Right cardiac atrium (tissue), 5 donors: ENCODE results near the gene SHISAL2B. TPM values are rescaled to one million over a fixed set of nuclear protein-coding genes. Genes with fewer than 3 reads are reported as not detected.
"Not testable (repeated sequence)": the region's sequence is repeated elsewhere in the genome, so short reads cannot be mapped to it uniquely, and the experiment has no call there.

Source experiments
- ATAC-seq, 2 donors: fragments of 200-7000 bp; cut with Tn5 transposase; one replicate each; pipeline versions ENCODE4 v1.8.0 to v1.9.1; 2020; ENCODE audit warnings: moderate library complexity in 2 of 2, mild to moderate bottlenecking in 1 of 2
- DNase-seq, 3 donors: peaks; one replicate each; pipeline ENCODE4 v3.0.0-alpha.2; 2020
- H3K27ac ChIP-seq: one replicate; pipeline ENCODE4 v1.5.1; 2013; ENCODE audit warnings: mild to moderate bottlenecking, low read length, control low read depth, moderate library complexity
- H3K27me3 ChIP-seq: one replicate; pipeline ENCODE4 v1.6.1; 2013; ENCODE audit not compliant: control insufficient read depth, insufficient read depth
- H3K4me1 ChIP-seq: one replicate; pipeline ENCODE4 v1.6.1; 2013; ENCODE audit warnings: low read length; ENCODE audit not compliant: control insufficient read depth, insufficient read depth
- H3K4me3 ChIP-seq: one replicate; pipeline ENCODE4 v1.5.1; 2013; ENCODE audit warnings: low read length, control low read depth
- H3K9me3 ChIP-seq: one replicate; pipeline ENCODE4 v1.6.1; 2013; ENCODE audit warnings: low read length; ENCODE audit not compliant: control insufficient read depth
- WGBS: extraction: QIAGEN DNeasy Blood & Tissue Kit; methylation state at CpG from one replicate; pipeline ENCODE4 v1.1.7; 2013; 5-methylcytosine and 5-hydroxymethylcytosine counted together
- intact Hi-C, 4 donors: fragments of 100-400 bp; cut with DNase I; formaldehyde crosslinking; loops; one replicate each; pipeline versions ENCODE4 v1.11.0 to v1.14.0; 2022 to 2023
- long read RNA-seq, 4 donors: library from polyadenylated mRNA; unstranded; transcript quantifications; one replicate each; pipeline ENCODE4 v2.0.0, GENCODE V29; 2020 to 2021
- polyA plus RNA-seq: library from polyadenylated mRNA; stranded (reverse); fragments of 200-250 nt; gene quantifications from one replicate; pipeline ENCODE4 v1.2.3, GENCODE V29; 2013
- total RNA-seq, 4 donors: library from RNA; stranded (reverse); fragmentation: NEBNext Ultra II Directional; extraction: Animal tissue kit (Norgen Biotek cat#: 25700); gene quantifications; one replicate each; pipeline ENCODE4 v1.2.1, GENCODE V29; 2021
- donor health status: healthy with polysubstance abuse.
- donor health status: DM: no; HTN: yes; CAD: no.
- donor health status: DM: no; HTN: no; CAD: no.
- donor health status: DM: no; HTN: yes; CAD: no; lungs with severe emphysema.
- donor health status: DM: yes; HTN: yes; CAD: no.

SHISAL2B gene
- total RNA-seq (not detected), polyA plus RNA-seq (not detected)
- long read RNA-seq, donor 1 = 0 reads
- long read RNA-seq, donor 2 = 0 reads
- long read RNA-seq, donor 3 = 0 reads
- long read RNA-seq, donor 4 = 0 reads

DNA sequence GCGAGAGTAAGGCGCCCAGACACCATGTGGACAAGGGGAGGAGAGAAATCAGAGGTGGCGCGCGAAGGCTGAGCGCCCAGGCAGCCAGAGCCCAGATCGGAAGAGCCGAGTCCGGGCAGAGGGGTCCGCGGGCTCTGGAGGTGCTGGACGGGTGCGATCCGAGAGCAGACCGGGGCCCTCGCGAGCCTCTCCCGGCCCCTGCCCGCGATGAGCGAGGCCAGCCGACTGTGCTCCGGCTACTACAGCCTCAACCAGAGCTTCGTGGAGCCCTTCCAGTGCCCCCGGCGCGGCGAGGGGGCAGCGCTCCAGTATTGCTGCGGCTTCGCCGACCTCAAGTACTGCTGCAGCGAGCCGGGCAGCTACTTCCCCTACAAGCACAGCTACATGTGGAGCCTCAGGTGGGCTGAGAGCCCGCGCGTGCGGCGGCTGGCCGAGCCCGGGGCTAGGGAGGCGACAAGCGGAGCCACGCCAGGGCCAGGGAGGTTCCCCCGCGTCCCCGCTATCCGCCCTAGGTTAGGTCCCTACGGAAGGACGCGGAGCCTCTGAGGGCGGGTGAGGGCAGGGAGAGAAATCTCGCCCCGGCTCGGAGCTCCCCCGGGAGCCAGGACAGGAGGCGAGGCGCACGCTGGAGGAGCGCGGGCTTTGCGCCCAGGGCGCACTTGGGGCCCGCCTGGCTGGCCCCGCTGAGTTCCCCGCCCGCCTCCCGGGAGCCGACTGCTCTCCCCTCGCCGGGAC lies at the start of gene SHISAL2B:
TSS of gene SHISAL2B (plus strand) at position 87 of the 735 bp plus-strand sequence. CDS start at position 208, 121 bp downstream.
- under 1% methylated on average over 71 of the region's 71 CpGs for WGBS
- Histone ChIP-seq H3K4me3 (peak within 1 kb of the TSS; percentile 30), H3K27me3 (no peaks in the 10 kb centered on the region), H3K27ac (no peak within 1 kb of the TSS), H3K9me3 (no peaks in the 10 kb centered on the region), H3K4me1 (no peaks in the 10 kb centered on the region)
- peak; percentile 24 to 41 for ATAC-seq
- intact Hi-C loops = no loop called here
- peak in 1 of 3 donors; percentile 42 for DNase-seq

DNA sequence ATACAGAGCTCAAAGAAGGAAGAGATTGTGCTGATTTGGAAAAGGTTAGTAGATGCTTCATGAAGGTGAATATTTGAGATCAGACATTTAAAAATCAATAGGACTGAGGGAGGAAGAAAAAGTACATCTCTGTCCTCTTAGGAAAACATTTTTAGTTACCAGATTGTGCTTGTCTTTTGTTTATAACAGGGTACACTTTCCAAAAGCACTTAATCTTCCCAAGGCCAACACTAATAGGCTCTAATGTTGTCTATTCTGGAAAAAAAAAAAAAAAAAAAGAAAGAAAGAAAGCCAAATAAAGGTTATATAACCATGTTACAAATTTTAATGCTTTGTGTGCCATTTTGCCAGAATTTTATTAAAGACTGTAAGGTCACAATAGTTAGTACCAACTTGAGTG lies 45.5 kb upstream of the SHISAL2B start:
- no peak for DNase-seq
- Histone ChIP-seq H3K9me3 (no peaks in the 10 kb centered on the region), H3K4me1 (no peaks in the 10 kb centered on the region), H3K4me3 (no peak overlapping the region), H3K27me3 (no peaks in the 10 kb centered on the region), H3K27ac (no peak overlapping the region)
- intact Hi-C loops = no loop called here
- no peak for ATAC-seq

- no peaks in the 10 kb centered on the region for H3K9me3 ChIP-seq
- intact Hi-C loops = no loop called here
- H3K4me1 ChIP-seq = no peaks in the 10 kb centered on the region
- ATAC-seq (no peak), DNase-seq (no peak)
- H3K4me3 ChIP-seq = no peak overlapping the region
- H3K27me3 ChIP-seq = no peaks in the 10 kb centered on the region
- no peak overlapping the region for H3K27ac ChIP-seq
- 46% methylated on average over 3 of the region's 3 CpGs for WGBS
Observed at GRCh38 chr5:64646169-64646568, 44.1 kb upstream of the SHISAL2B start.

- no peak for ATAC-seq
- Histone ChIP-seq H3K27ac (no peak overlapping the region), H3K27me3 (no peaks in the 10 kb centered on the region), H3K4me3 (no peak overlapping the region), H3K4me1 (no peaks in the 10 kb centered on the region), H3K9me3 (no peaks in the 10 kb centered on the region)
- intact Hi-C loops = no loop called here
- 63% methylated on average over 2 of the region's 2 CpGs for WGBS
- DNase-seq = no peak
Observed at GRCh38 chr5:64649512-64649911, 40.8 kb upstream of the SHISAL2B start.

DNA sequence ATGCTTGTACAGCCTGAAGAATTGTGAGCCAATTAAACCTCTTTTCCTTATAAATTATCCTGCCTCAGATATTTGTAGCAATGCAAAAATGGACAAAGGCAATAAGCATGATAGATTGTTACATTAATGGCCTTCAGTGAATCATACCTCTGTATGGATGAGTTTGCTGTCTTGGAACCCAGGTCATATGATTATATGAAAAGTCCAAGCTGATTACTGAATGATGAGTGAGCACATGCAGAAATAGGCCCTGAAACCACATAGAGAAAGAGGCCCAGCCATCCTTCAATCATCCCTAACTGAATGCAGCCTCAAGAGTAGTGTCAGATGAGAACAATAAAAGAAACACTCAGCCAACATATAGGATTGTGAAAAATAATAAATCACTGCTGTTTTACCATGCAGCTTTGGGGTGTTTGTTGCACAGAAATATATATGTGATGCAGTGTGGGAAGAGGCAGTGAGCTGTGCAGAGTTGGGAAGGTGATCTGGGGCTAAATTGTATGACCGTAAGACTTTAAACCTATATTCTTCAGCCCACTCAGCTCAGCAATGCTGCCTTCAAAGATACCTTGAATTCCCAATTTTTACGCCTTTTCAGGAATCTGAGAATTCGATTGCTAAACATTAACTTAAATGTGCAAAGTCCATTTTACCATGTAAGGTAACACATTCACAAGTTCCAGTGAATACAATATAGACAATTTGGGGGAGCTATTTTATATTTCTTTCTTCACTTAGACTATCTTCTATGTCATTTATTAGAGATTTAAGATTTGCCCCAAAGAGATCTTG lies 36.3 kb upstream of the SHISAL2B start:
- H3K9me3 ChIP-seq = no peaks in the 10 kb centered on the region
- no peaks in the 10 kb centered on the region for H3K4me1 ChIP-seq
- DNase-seq (no peak), ATAC-seq (no peak)
- no peak overlapping the region for H3K27ac ChIP-seq
- H3K27me3 ChIP-seq = no peaks in the 10 kb centered on the region
- H3K4me3 ChIP-seq = no peak overlapping the region
- intact Hi-C loops = no loop called here
- 94% methylated on average over 3 of the region's 3 CpGs for WGBS

GRCh38 chr5:64654561-64654938 lies 35.8 kb upstream of the SHISAL2B start:
- intact Hi-C loops = no loop called here
- Histone ChIP-seq H3K4me3 (no peak overlapping the region), H3K27ac (no peak overlapping the region), H3K27me3 (no peaks in the 10 kb centered on the region), H3K9me3 (no peaks in the 10 kb centered on the region), H3K4me1 (no peaks in the 10 kb centered on the region)
- ATAC-seq (no peak), DNase-seq (no peak)
- WGBS = 87% methylated on average over 2 of the region's 2 CpGs

- H3K27ac ChIP-seq = no peak overlapping the region
Observed at GRCh38 chr5:64655596-64655995, 34.7 kb upstream of the SHISAL2B start.

DNA sequence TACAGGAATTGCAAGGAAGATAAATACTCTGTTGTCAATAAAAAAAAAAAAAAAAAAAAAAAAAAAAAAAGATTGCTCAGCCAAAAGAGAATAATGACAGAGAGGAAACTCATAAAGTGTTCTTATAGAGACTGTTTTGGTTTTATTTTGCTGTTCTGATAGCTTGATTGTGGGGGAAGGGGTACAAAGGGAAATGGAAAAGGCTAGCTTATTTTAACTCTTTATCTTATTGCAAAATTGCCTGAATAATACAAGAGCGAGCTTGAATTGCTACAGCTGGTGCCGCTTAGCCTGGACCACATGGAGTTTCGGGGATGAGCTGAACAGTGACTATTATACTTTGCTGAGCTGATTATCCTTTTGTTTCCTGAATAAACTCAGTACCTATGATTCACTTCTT lies 31.0 kb upstream of the SHISAL2B start:
- Histone ChIP-seq H3K27ac (no peak overlapping the region), H3K9me3 (no peaks in the 10 kb centered on the region), H3K4me3 (no peak overlapping the region), H3K4me1 (no peaks in the 10 kb centered on the region), H3K27me3 (no peaks in the 10 kb centered on the region)
- DNase-seq = no peak
- no peak for ATAC-seq
- intact Hi-C loops = no loop called here
- 59% methylated on average over 3 of the region's 3 CpGs for WGBS

More at GRCh38 chr5:64655596-64655995, 34.7 kb upstream of the SHISAL2B start:
- 68% methylated on average over 1 of the region's 1 CpG for WGBS
- Histone ChIP-seq H3K4me3 (no peak overlapping the region), H3K9me3 (no peaks in the 10 kb centered on the region), H3K4me1 (no peaks in the 10 kb centered on the region), H3K27me3 (no peaks in the 10 kb centered on the region)
- intact Hi-C loops = no loop called here
- no peak for ATAC-seq
- no peak for DNase-seq

GRCh38 chr5:64663181-64663580 lies 27.1 kb upstream of the SHISAL2B start:
- WGBS = 70% methylated on average over 6 of the region's 6 CpGs
- intact Hi-C loops, H3K27ac ChIP-seq, H3K9me3 ChIP-seq, H3K4me1 ChIP-seq, H3K4me3 ChIP-seq, DNase-seq, ATAC-seq, H3K27me3 ChIP-seq: not testable (repeated sequence)

- Histone ChIP-seq H3K4me1 (no peaks in the 10 kb centered on the region), H3K27ac (no peak overlapping the region), H3K4me3 (no peak overlapping the region), H3K27me3 (no peaks in the 10 kb centered on the region), H3K9me3 (no peaks in the 10 kb centered on the region)
- 53% methylated on average over 2 of the region's 2 CpGs for WGBS
- intact Hi-C loops = no loop called here
- ATAC-seq (no peak), DNase-seq (no peak)
Observed at GRCh38 chr5:64665243-64665642, 25.1 kb upstream of the SHISAL2B start.

DNA sequence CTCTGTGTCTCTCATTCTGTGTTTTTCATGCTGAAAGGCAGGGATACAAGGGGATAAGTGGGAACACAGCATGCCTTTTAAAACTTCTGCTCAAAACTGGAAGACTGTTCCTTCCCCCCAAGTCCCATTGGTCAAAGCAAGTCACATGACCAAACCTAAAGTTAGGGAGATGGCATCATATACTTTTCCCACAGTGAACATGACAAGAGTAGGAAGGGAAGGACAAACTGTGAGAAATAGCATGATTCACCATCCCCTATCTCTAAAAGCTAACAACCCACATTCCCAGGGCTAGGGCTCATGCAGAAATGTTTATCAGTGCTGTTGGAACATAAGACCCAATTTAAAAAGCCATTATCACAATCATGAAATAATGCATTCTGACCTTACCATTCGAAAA lies 24.2 kb upstream of the SHISAL2B start:
- intact Hi-C loops = no loop called here
- 0% methylated on average over 1 of the region's 1 CpG for WGBS
- Histone ChIP-seq H3K9me3 (no peaks in the 10 kb centered on the region), H3K27ac (no peak overlapping the region), H3K27me3 (no peaks in the 10 kb centered on the region), H3K4me1 (no peaks in the 10 kb centered on the region), H3K4me3 (no peak overlapping the region)
- ATAC-seq = no peak
- DNase-seq = no peak
